Effector memory CD8-positive, alpha-beta T cell (primary cell): ENCODE measurements around the gene SLC30A4.

Source experiments
- ATAC-seq: fragments of 150-1000 bp; cut with Tn5 transposase; replicated peaks from 2 replicates; pipeline ENCODE4 v1.10.0; 2021; ENCODE audit warnings: mild to moderate bottlenecking, moderate library complexity
- DNase-seq, 3 experiments: peaks; one replicate each; pipeline ENCODE4 v3.0.0; 2021
- H3K27ac Mint-ChIP-seq, 2 donors: one replicate each; pipeline ENCODE4 v1.8.0; 2022; ENCODE audit warnings: mild to moderate bottlenecking in 2 of 2, mixed read lengths in 2 of 2, moderate library complexity in 2 of 2
- H3K27me3 Mint-ChIP-seq, 2 donors: one replicate each; pipeline ENCODE4 v1.8.0; 2022; ENCODE audit warnings: mixed read lengths in 2 of 2
- H3K36me3 Mint-ChIP-seq: one replicate; pipeline ENCODE4 v1.8.0; 2022; ENCODE audit warnings: mild to moderate bottlenecking, moderate library complexity, mixed read lengths; ENCODE audit not compliant: insufficient read depth
- H3K4me1 Mint-ChIP-seq, 2 donors: one replicate each; pipeline ENCODE4 v1.8.0; 2022; ENCODE audit warnings: low read depth in 2 of 2, mixed read lengths in 2 of 2
- H3K4me3 Mint-ChIP-seq, 2 donors: one replicate each; pipeline ENCODE4 v1.8.0; 2022; ENCODE audit warnings: mild to moderate bottlenecking in 2 of 2, mixed read lengths in 2 of 2, moderate library complexity in 2 of 2
- H3K9me3 Mint-ChIP-seq, 2 donors: one replicate each; pipeline ENCODE4 v1.8.0; 2022; ENCODE audit warnings: mixed read lengths in 2 of 2
- total RNA-seq, 9 experiments: gene quantifications; one replicate each; lab custom pipeline; 2026; lab: John Stamatoyannopoulos, UW

SLC30A4 gene
- total RNA-seq: 3.8 to 23.6 (median 7.0) reads per million in 9 experiments

GRCh38 chr15:45522328-45523165, at the start of gene SLC30A4:
Gene SLC30A4, minus strand, starts transcription at chr15:45522755. Its CDS starts 401 bp downstream, at chr15:45522354.
- DNase-seq: peak; percentile 59 to 71 (median 61)
- Mint-ChIP-seq H3K27ac (peak within 1 kb of the TSS; percentile 79 to 90), H3K27me3 (no peaks in the 10 kb centered on the region), H3K4me3 (peak within 1 kb of the TSS; percentile 91 to 93), H3K4me1 (peaks cover 23 to 30% of the 10 kb centered on the region in 2 donors), H3K36me3 (peaks cover 4% of the 10 kb centered on the region), H3K9me3 (no peaks in the 10 kb centered on the region)
- ATAC-seq: peak; percentile 81

GRCh38 chr15:45555934-45556608, 33.5 kb upstream of the SLC30A4 start:
- H3K27me3 Mint-ChIP-seq: peaks cover 45 to 71% of the 10 kb centered on the region in 2 donors
- H3K4me3 Mint-ChIP-seq: no peak overlapping the region
- no peaks in the 10 kb centered on the region for H3K9me3 Mint-ChIP-seq
- ATAC-seq: no peak
- no peak for DNase-seq
- no peak overlapping the region for H3K27ac Mint-ChIP-seq
- H3K4me1 Mint-ChIP-seq: no peaks in the 10 kb centered on the region
- no peaks in the 10 kb centered on the region for H3K36me3 Mint-ChIP-seq

GRCh38 chr15:45551676-45552075, 29.1 kb upstream of the SLC30A4 start:
- no peak overlapping the region for H3K27ac Mint-ChIP-seq
- H3K4me3 Mint-ChIP-seq: no peak overlapping the region
- H3K9me3 Mint-ChIP-seq: no peaks in the 10 kb centered on the region
- no peaks in the 10 kb centered on the region for H3K4me1 Mint-ChIP-seq
- ATAC-seq: no peak
- H3K27me3 Mint-ChIP-seq: peaks cover 60 to 73% of the 10 kb centered on the region in 2 donors
- no peaks in the 10 kb centered on the region for H3K36me3 Mint-ChIP-seq
- DNase-seq: no peak

- Mint-ChIP-seq H3K27me3 (peaks cover 58 to 69% of the 10 kb centered on the region in 2 donors), H3K9me3 (no peaks in the 10 kb centered on the region), H3K27ac (no peak overlapping the region), H3K4me1 (no peaks in the 10 kb centered on the region), H3K36me3 (no peaks in the 10 kb centered on the region), H3K4me3 (no peak overlapping the region)
- ATAC-seq (no peak), DNase-seq (no peak)
These were observed 27.9 kb upstream of the SLC30A4 start for GRCh38 chr15:45550436-45550835.

GRCh38 chr15:45549541-45550220, 27.1 kb upstream of the SLC30A4 start:
- H3K27me3 Mint-ChIP-seq: peaks cover 53 to 62% of the 10 kb centered on the region in 2 donors
- no peak for DNase-seq
- H3K4me3 Mint-ChIP-seq: no peak overlapping the region
- H3K27ac Mint-ChIP-seq: no peak overlapping the region
- H3K9me3 Mint-ChIP-seq: no peaks in the 10 kb centered on the region
- H3K4me1 Mint-ChIP-seq: no peaks in the 10 kb centered on the region
- ATAC-seq: no peak
- H3K36me3 Mint-ChIP-seq: no peaks in the 10 kb centered on the region

- DNase-seq (no peak), ATAC-seq (no peak)
- Mint-ChIP-seq H3K4me3 (no peak overlapping the region), H3K27me3 (peaks cover 47 to 56% of the 10 kb centered on the region in 2 donors), H3K9me3 (no peaks in the 10 kb centered on the region), H3K4me1 (no peaks in the 10 kb centered on the region), H3K36me3 (no peaks in the 10 kb centered on the region), H3K27ac (no peak overlapping the region)
These were observed 26.4 kb upstream of the SLC30A4 start for GRCh38 chr15:45548753-45549520.

- H3K4me3 Mint-ChIP-seq: no peak overlapping the region
- ATAC-seq (no peak), DNase-seq (no peak)
- H3K27me3 Mint-ChIP-seq: peaks cover 41 to 44% of the 10 kb centered on the region in 2 donors
- no peak overlapping the region for H3K27ac Mint-ChIP-seq
- H3K9me3 Mint-ChIP-seq: no peaks in the 10 kb centered on the region
- H3K36me3 Mint-ChIP-seq: no peaks in the 10 kb centered on the region
- H3K4me1 Mint-ChIP-seq: no peaks in the 10 kb centered on the region
These were observed 24.2 kb upstream of the SLC30A4 start for GRCh38 chr15:45546789-45547188.

GRCh38 chr15:45544266-45545023, 21.9 kb upstream of the SLC30A4 start:
- H3K4me3 Mint-ChIP-seq: no peak overlapping the region
- no peak overlapping the region for H3K27ac Mint-ChIP-seq
- H3K9me3 Mint-ChIP-seq: no peaks in the 10 kb centered on the region
- DNase-seq (no peak), ATAC-seq (no peak)
- H3K4me1 Mint-ChIP-seq: no peaks in the 10 kb centered on the region
- no peaks in the 10 kb centered on the region for H3K36me3 Mint-ChIP-seq
- H3K27me3 Mint-ChIP-seq: peaks cover 30 to 31% of the 10 kb centered on the region in 2 donors

- Mint-ChIP-seq H3K36me3 (no peaks in the 10 kb centered on the region), H3K9me3 (no peaks in the 10 kb centered on the region), H3K4me3 (no peak overlapping the region), H3K27me3 (peaks cover 17 to 19% of the 10 kb centered on the region in 2 donors), H3K27ac (no peak overlapping the region), H3K4me1 (no peaks in the 10 kb centered on the region)
- ATAC-seq (no peak), DNase-seq (no peak)
These were observed 20.5 kb upstream of the SLC30A4 start for GRCh38 chr15:45543051-45543450.

- H3K9me3 Mint-ChIP-seq: no peaks in the 10 kb centered on the region
- no peaks in the 10 kb centered on the region for H3K4me1 Mint-ChIP-seq
- H3K36me3 Mint-ChIP-seq: no peaks in the 10 kb centered on the region
- no peak overlapping the region for H3K4me3 Mint-ChIP-seq
- H3K27me3 Mint-ChIP-seq: no peaks in the 10 kb centered on the region
- no peak overlapping the region for H3K27ac Mint-ChIP-seq
- ATAC-seq (no peak), DNase-seq (no peak)
These were observed 18.0 kb upstream of the SLC30A4 start for GRCh38 chr15:45540531-45540930.

GRCh38 chr15:45539680-45540079, 17.1 kb upstream of the SLC30A4 start:
- no peak for DNase-seq
- Mint-ChIP-seq H3K27me3 (no peaks in the 10 kb centered on the region), H3K4me3 (no peak overlapping the region), H3K4me1 (no peaks in the 10 kb centered on the region), H3K36me3 (no peaks in the 10 kb centered on the region), H3K9me3 (no peaks in the 10 kb centered on the region), H3K27ac (no peak overlapping the region)
- ATAC-seq: no peak

GRCh38 chr15:45536934-45537333, 14.4 kb upstream of the SLC30A4 start:
- Mint-ChIP-seq H3K36me3 (no peaks in the 10 kb centered on the region), H3K27me3 (peaks cover 10 to 15% of the 10 kb centered on the region in 2 donors), H3K27ac (no peak overlapping the region), H3K4me3 (no peak overlapping the region), H3K4me1 (no peaks in the 10 kb centered on the region), H3K9me3 (no peaks in the 10 kb centered on the region)
- no peak for ATAC-seq
- DNase-seq: no peak
